SK-N-SH treated with all-trans-retinoic acid at 6 μM for 48 hours (cell line): ENCODE measurements around the gene NPC1.

Experiments
- ATAC-seq: fragments of 200-7000 bp; cut with Tn5 transposase; 3 replicates; pipeline ENCODE4 v1.9.1; 2020; ENCODE audit warnings: mild to moderate bottlenecking, moderate library complexity
- ARNTL ChIP-seq: fragments of 450-650 bp; formaldehyde crosslinking; IDR thresholded peaks from 2 replicates; pipeline ENCODE4 v1.5.0; 2020; ENCODE audit warnings: low read depth, mild to moderate bottlenecking, moderate library complexity, borderline replicate concordance
- BACH2 ChIP-seq: fragments of 250-450 bp; sonication (Bioruptor Pico); IDR thresholded peaks from 2 replicates; pipeline ENCODE4 v1.9.0; 2021; ENCODE audit warnings: mild to moderate bottlenecking, borderline replicate concordance
- CSDC2 ChIP-seq: fragments of 250-450 bp; sonication (Bioruptor Pico); IDR thresholded peaks from 2 replicates; pipeline ENCODE4 v1.5.0; 2020; ENCODE audit warnings: mild to moderate bottlenecking, moderate library complexity
- ISL1 ChIP-seq: fragments of 250-450 bp; sonication (Bioruptor Pico); IDR thresholded peaks from 2 replicates; pipeline ENCODE4 v2.1.2; 2022; ENCODE audit warnings: mild to moderate bottlenecking, moderate library complexity
- OSR1 ChIP-seq: fragments of 250-450 bp; sonication (Bioruptor Pico); IDR thresholded peaks from 2 replicates; pipeline ENCODE4 v1.8.0; 2022; ENCODE audit warnings: moderate library complexity, mild to moderate bottlenecking, inconsistent platforms
- PPARA ChIP-seq: fragments of 250-450 bp; sonication (Bioruptor Pico); IDR thresholded peaks from 2 replicates; pipeline ENCODE4 v1.5.0; 2020; ENCODE audit warnings: mild to moderate bottlenecking, borderline replicate concordance
- RARB ChIP-seq: fragments of 250-450 bp; sonication (Bioruptor Pico); IDR thresholded peaks from 2 replicates; pipeline ENCODE4 v1.8.0; 2021; ENCODE audit warnings: mild to moderate bottlenecking, moderate library complexity
- ZC3H10 ChIP-seq: fragments of 250-450 bp; sonication (Bioruptor Pico); IDR thresholded peaks from 2 replicates; pipeline ENCODE4 v1.5.1; 2021; ENCODE audit warnings: mild to moderate bottlenecking, moderate library complexity
- ZFP30 ChIP-seq: fragments of 450-650 bp; formaldehyde crosslinking; IDR thresholded peaks from 2 replicates; pipeline ENCODE4 v1.5.0; 2022; ENCODE audit warnings: mild to moderate bottlenecking, moderate library complexity
- ZNF70 ChIP-seq: fragments of 450-650 bp; formaldehyde crosslinking; IDR thresholded peaks from 2 replicates; pipeline ENCODE4 v1.5.0; 2020; ENCODE audit warnings: mild to moderate bottlenecking, moderate library complexity
- ZNF8 ChIP-seq: fragments of 450-650 bp; formaldehyde crosslinking; IDR thresholded peaks from 2 replicates; pipeline ENCODE4 v1.5.0; 2020; ENCODE audit warnings: mild to moderate bottlenecking, moderate library complexity
- TF ChIP-seq, protein P1 (sequence below): fragments of 250-450 bp; sonication (Bioruptor Pico); IDR thresholded peaks from 2 replicates; pipeline ENCODE4 v1.8.0; 2021; ENCODE audit warnings: low read depth, mild to moderate bottlenecking, moderate library complexity, borderline replicate concordance
- TF ChIP-seq, protein P2 (sequence below): fragments of 250-450 bp; sonication (Bioruptor Pico); IDR thresholded peaks from 2 replicates; pipeline ENCODE4 v1.8.0; 2020; ENCODE audit warnings: mild to moderate bottlenecking, moderate library complexity, borderline replicate concordance
- TF ChIP-seq, protein P3 (sequence below): fragments of 250-450 bp; sonication (Bioruptor Pico); IDR thresholded peaks from 2 replicates; pipeline ENCODE4 v1.5.1; 2021; ENCODE audit warnings: mild to moderate bottlenecking, moderate library complexity

The NPC1 gene

DNA sequence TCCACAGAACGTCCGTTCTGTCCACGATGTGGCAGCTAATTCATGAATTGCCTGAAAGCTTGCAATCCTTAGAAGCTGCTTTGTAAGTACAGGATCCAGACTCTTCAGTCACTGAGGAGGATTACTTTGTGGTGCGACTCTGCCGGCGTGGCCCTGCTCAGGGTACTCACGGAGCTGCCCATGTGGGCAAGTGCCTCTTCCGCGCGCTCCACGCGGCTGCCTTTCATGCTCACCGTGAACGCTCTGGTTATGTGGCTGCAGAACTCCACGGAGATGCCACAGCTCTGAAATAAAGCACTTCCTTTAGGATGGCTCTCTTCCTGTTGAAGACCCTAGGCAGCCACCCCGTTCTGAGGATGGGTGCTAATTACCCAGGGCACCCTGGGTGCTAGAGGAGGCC lies 52.0 kb downstream of the NPC1 start (continued):
- TF ChIP-seq BACH2 = no peak
- no peak for TF ChIP-seq ARNTL (CRISPR knock-in tag)
- TF ChIP-seq, protein P1, sequence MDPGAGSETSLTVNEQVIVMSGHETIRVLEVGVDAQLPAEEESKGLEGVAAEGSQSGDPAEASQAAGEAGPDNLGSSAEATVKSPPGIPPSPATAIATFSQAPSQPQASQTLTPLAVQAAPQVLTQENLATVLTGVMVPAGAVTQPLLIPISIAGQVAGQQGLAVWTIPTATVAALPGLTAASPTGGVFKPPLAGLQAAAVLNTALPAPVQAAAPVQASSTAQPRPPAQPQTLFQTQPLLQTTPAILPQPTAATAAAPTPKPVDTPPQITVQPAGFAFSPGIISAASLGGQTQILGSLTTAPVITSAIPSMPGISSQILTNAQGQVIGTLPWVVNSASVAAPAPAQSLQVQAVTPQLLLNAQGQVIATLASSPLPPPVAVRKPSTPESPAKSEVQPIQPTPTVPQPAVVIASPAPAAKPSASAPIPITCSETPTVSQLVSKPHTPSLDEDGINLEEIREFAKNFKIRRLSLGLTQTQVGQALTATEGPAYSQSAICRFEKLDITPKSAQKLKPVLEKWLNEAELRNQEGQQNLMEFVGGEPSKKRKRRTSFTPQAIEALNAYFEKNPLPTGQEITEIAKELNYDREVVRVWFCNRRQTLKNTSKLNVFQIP (CRISPR knock-in tag) = no peak
- no peak for TF ChIP-seq ISL1 (CRISPR knock-in tag)
- no peak for TF ChIP-seq ZNF8
- TF ChIP-seq, all 23 proteins: peak for 0

DNA sequence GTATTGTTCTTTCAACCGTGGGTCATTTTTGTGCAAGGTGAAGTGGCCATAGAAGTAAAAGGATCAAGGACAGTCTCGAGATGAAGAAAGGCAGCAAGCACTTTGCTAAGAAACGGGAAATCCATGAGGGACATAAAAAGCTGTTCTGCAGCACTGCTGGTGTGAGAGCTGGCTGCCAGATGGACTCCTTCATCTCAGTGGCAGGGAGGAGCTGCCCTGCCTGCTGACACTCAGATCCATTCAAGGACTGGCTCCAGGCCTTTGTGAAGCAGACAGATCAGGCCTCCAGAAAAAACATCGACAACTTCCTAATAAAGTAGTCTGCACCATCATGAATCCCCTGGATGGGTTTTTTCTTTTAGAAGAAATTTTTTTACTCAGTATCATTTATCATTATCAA lies 53.5 kb downstream of the NPC1 start:
- ATAC-seq = no peak
- no peak for TF ChIP-seq CSDC2
- TF ChIP-seq, protein P1 (CRISPR knock-in tag) = no peak
- TF ChIP-seq ZNF70 (CRISPR knock-in tag) = no peak
- TF ChIP-seq, protein P2, sequence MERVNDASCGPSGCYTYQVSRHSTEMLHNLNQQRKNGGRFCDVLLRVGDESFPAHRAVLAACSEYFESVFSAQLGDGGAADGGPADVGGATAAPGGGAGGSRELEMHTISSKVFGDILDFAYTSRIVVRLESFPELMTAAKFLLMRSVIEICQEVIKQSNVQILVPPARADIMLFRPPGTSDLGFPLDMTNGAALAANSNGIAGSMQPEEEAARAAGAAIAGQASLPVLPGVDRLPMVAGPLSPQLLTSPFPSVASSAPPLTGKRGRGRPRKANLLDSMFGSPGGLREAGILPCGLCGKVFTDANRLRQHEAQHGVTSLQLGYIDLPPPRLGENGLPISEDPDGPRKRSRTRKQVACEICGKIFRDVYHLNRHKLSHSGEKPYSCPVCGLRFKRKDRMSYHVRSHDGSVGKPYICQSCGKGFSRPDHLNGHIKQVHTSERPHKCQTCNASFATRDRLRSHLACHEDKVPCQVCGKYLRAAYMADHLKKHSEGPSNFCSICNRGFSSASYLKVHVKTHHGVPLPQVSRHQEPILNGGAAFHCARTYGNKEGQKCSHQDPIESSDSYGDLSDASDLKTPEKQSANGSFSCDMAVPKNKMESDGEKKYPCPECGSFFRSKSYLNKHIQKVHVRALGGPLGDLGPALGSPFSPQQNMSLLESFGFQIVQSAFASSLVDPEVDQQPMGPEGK (CRISPR knock-in tag) = no peak
- no peak for TF ChIP-seq RARB (CRISPR knock-in tag)
- no peak for TF ChIP-seq ARNTL (CRISPR knock-in tag)

DNA sequence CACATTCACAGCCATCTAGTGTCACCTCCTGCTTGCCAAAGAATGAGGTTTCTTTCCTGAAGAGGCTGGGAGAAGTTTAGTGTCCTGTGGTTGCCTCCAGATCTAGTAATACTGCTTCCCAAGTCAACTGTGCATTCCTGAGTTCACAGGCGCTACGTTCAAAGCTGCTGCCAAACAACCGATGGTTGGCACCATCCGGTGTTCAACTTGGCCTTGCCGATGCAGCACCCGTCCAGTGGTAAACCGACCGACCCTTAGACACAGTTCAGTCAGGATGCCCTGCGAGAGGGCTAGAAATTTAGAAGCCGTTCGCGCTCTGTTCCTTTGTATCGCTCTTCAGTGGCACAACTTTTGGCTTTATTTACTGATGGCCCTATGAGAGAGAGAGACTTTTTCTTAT lies 54.4 kb downstream of the NPC1 start:
- TF ChIP-seq PPARA (no peak), ZNF70 (CRISPR knock-in tag) (no peak)
- ATAC-seq = no peak

DNA sequence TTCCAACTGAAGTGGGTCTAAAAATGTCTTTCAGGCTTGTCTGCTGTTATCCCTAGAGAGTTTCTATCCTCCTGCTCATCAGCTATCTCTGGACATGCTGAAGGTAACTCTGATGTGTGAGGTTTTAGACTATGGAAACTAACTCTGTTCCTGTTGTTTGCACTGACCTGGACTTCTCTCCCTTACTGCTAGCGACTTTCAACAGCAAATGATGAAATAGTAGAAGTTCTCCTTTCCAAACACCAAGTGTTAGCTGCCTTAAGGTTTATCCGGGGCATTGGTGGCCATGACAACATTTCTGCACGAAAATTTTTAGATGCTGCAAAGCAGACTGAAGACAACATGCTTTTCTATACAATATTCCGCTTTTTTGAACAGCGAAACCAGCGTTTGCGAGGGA lies 56.1 kb downstream of the NPC1 start:
- TF ChIP-seq OSR1 (CRISPR knock-in tag) (no peak), ZFP30 (CRISPR knock-in tag) (no peak), ZC3H10 (CRISPR knock-in tag) (no peak), BACH2 (no peak), ISL1 (CRISPR knock-in tag) (no peak), RARB (CRISPR knock-in tag) (no peak), ZNF70 (CRISPR knock-in tag) (no peak), ARNTL (CRISPR knock-in tag) (no peak), PPARA (no peak)
- TF ChIP-seq, protein P3, sequence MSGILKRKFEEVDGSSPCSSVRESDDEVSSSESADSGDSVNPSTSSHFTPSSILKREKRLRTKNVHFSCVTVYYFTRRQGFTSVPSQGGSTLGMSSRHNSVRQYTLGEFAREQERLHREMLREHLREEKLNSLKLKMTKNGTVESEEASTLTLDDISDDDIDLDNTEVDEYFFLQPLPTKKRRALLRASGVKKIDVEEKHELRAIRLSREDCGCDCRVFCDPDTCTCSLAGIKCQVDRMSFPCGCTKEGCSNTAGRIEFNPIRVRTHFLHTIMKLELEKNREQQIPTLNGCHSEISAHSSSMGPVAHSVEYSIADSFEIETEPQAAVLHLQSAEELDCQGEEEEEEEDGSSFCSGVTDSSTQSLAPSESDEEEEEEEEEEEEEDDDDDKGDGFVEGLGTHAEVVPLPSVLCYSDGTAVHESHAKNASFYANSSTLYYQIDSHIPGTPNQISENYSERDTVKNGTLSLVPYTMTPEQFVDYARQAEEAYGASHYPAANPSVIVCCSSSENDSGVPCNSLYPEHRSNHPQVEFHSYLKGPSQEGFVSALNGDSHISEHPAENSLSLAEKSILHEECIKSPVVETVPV (CRISPR knock-in tag) = no peak
- TF ChIP-seq, protein P1 (CRISPR knock-in tag) = no peak
- ATAC-seq = peak; percentile 6; the same call in 1 of the 3 replicates

DNA sequence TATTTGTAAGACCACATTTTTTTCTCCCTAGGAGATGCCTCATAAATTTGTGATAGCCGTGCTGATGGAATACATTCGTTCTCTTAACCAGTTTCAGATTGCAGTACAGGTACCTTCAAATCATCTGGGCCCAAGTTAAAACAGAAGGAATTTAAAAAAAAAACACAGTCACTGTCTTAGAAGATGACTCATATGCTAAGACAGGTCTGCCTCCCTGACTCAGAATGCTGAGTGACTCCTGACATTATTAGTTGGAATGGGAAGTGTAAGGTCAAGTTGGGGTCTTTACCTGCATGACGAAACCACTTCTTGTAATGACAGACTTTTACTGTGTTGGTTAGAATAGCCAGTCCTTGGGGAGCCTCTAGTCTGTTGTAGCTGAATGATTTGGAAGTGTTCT lies 56.7 kb downstream of the NPC1 start:
- ATAC-seq = peak; percentile 68
- no peak for TF ChIP-seq CSDC2
